Activated naive CD4-positive, alpha-beta T cell treated with anti-CD3 and anti-CD28 coated beads, Interleukin-2, amount 50 U/mL, for 72 hours (primary cell): Measurements from ENCODE around the gene CH25H. TPM values are rescaled to one million over a fixed set of nuclear protein-coding genes. Genes with fewer than 3 reads are reported as not detected.
"Not testable (repeated sequence)": the region's sequence is repeated elsewhere in the genome, so short reads cannot be mapped to it uniquely, and the experiment has no call there.

Experiments used
- ATAC-seq, 2 donors: fragments of 150-1000 bp; cut with Tn5 transposase; 2 replicates each; pipeline ENCODE4 v1.10.0; 2021; ENCODE audit warnings: mild to moderate bottlenecking in 2 of 2, moderate library complexity in 2 of 2
- DNase-seq, 2 donors: peaks; one replicate each; pipeline ENCODE4 v3.0.0; 2021 to 2022; ENCODE audit warnings: low spot score in 2 of 2
- H3K27ac Mint-ChIP-seq, 2 donors: one replicate each; pipeline ENCODE4 v1.8.0; 2022; ENCODE audit warnings: mild to moderate bottlenecking in 2 of 2, mixed read lengths in 2 of 2
- H3K36me3 Mint-ChIP-seq, 2 donors: one replicate each; pipeline ENCODE4 v1.8.0; 2022; ENCODE audit warnings: mixed read lengths in 2 of 2
- H3K9me3 Mint-ChIP-seq, 2 donors: one replicate each; pipeline ENCODE4 v1.8.0; 2022; ENCODE audit warnings: mixed read lengths in 2 of 2
- total RNA-seq, 2 donors: library from RNA; stranded (reverse); gene quantifications; one replicate each; pipeline ENCODE4 v1.2.3, GENCODE V29; 2022

Gene CH25H
- total RNA-seq, 2 donors from 2014 or later: 0.14 TPM; not detected in 1

GRCh38 chr10:89213191-89213808 lies 6.2 kb upstream of the CH25H start:
- Mint-ChIP-seq H3K36me3 (no peaks in the 10 kb centered on the region), H3K9me3 (no peaks in the 10 kb centered on the region), H3K27ac (no peak overlapping the region)
- DNase-seq (no peak), ATAC-seq (peak in 1 of 2 donors; percentile 46)

- H3K9me3 Mint-ChIP-seq: no peaks in the 10 kb centered on the region
- DNase-seq (no peak), ATAC-seq (no peak)
- peaks cover 0 to 6% of the 10 kb centered on the region in 2 donors for H3K36me3 Mint-ChIP-seq
- no peak overlapping the region for H3K27ac Mint-ChIP-seq
Measured at GRCh38 chr10:89210794-89211425, 3.8 kb upstream of the CH25H start.

GRCh38 chr10:89209718-89210117 lies 2.6 kb upstream of the CH25H start:
- H3K36me3 Mint-ChIP-seq: peaks cover 0 to 6% of the 10 kb centered on the region in 2 donors
- no peaks in the 10 kb centered on the region for H3K9me3 Mint-ChIP-seq
- H3K27ac Mint-ChIP-seq: no peak overlapping the region
- DNase-seq (no peak), ATAC-seq (no peak)

GRCh38 chr10:89207801-89208551 lies 859 bp upstream of the CH25H start:
- H3K36me3 Mint-ChIP-seq: peaks cover 0 to 6% of the 10 kb centered on the region in 2 donors
- ATAC-seq: peak; percentile 42 to 53
- DNase-seq: peak in 1 of 2 donors; percentile 15
- no peaks in the 10 kb centered on the region for H3K9me3 Mint-ChIP-seq
- H3K27ac Mint-ChIP-seq: no peak overlapping the region

GRCh38 chr10:89206402-89207180 lies 526 bp downstream of the CH25H start:
- Mint-ChIP-seq H3K27ac (no peak overlapping the region), H3K9me3 (no peaks in the 10 kb centered on the region), H3K36me3 (peaks cover 0 to 6% of the 10 kb centered on the region in 2 donors)
- DNase-seq: peak in 1 of 2 donors; percentile 22
- peak; percentile 63 to 64 for ATAC-seq

- no peak for DNase-seq
- no peaks in the 10 kb centered on the region for H3K9me3 Mint-ChIP-seq
- ATAC-seq: no peak
- H3K36me3 Mint-ChIP-seq: peaks cover 0 to 6% of the 10 kb centered on the region in 2 donors
- no peak overlapping the region for H3K27ac Mint-ChIP-seq
Measured at GRCh38 chr10:89204621-89205185, 2.4 kb downstream of the CH25H start.

GRCh38 chr10:89203237-89203636 lies 3.9 kb downstream of the CH25H start:
- Mint-ChIP-seq H3K9me3 (no peaks in the 10 kb centered on the region), H3K36me3 (peaks cover 0 to 6% of the 10 kb centered on the region in 2 donors), H3K27ac (no peak overlapping the region)
- no peak for ATAC-seq
- DNase-seq: no peak

- Mint-ChIP-seq H3K36me3 (peaks cover 0 to 6% of the 10 kb centered on the region in 2 donors), H3K27ac (no peak overlapping the region), H3K9me3 (no peaks in the 10 kb centered on the region)
- no peak for DNase-seq
- ATAC-seq: no peak
Measured at GRCh38 chr10:89202033-89202425, 5.1 kb downstream of the CH25H start.

GRCh38 chr10:89201345-89202032 lies 5.6 kb downstream of the CH25H start:
- Mint-ChIP-seq H3K36me3 (peaks cover 0 to 3% of the 10 kb centered on the region in 2 donors), H3K27ac (no peak overlapping the region), H3K9me3 (no peaks in the 10 kb centered on the region)
- DNase-seq (no peak), ATAC-seq (no peak)

- DNase-seq (no peak), ATAC-seq (no peak)
- H3K36me3 Mint-ChIP-seq: no peaks in the 10 kb centered on the region
- H3K9me3 Mint-ChIP-seq: no peaks in the 10 kb centered on the region
- no peak overlapping the region for H3K27ac Mint-ChIP-seq
Measured at GRCh38 chr10:89197473-89197872, 9.6 kb downstream of the CH25H start.

GRCh38 chr10:89191301-89191700 lies 15.8 kb downstream of the CH25H start:
- DNase-seq, H3K27ac Mint-ChIP-seq, ATAC-seq, H3K9me3 Mint-ChIP-seq, H3K36me3 Mint-ChIP-seq: not testable (repeated sequence)

GRCh38 chr10:89189211-89189734 lies 17.8 kb downstream of the CH25H start:
- no peaks in the 10 kb centered on the region for H3K36me3 Mint-ChIP-seq
- no peak overlapping the region for H3K27ac Mint-ChIP-seq
- H3K9me3 Mint-ChIP-seq: no peaks in the 10 kb centered on the region
- no peak for ATAC-seq
- DNase-seq: no peak

GRCh38 chr10:89185658-89186057 lies 21.5 kb downstream of the CH25H start:
- DNase-seq (no peak), ATAC-seq (no peak)
- H3K9me3 Mint-ChIP-seq: no peaks in the 10 kb centered on the region
- H3K36me3 Mint-ChIP-seq: no peaks in the 10 kb centered on the region
- no peak overlapping the region for H3K27ac Mint-ChIP-seq

GRCh38 chr10:89184638-89185037 lies 22.5 kb downstream of the CH25H start:
- DNase-seq: no peak
- H3K36me3 Mint-ChIP-seq: no peaks in the 10 kb centered on the region
- no peak for ATAC-seq
- no peaks in the 10 kb centered on the region for H3K9me3 Mint-ChIP-seq
- no peak overlapping the region for H3K27ac Mint-ChIP-seq

- ATAC-seq (no peak), DNase-seq (no peak)
- no peaks in the 10 kb centered on the region for H3K9me3 Mint-ChIP-seq
- H3K27ac Mint-ChIP-seq: no peak overlapping the region
- H3K36me3 Mint-ChIP-seq: no peaks in the 10 kb centered on the region
Measured at GRCh38 chr10:89183571-89183970, 23.5 kb downstream of the CH25H start.

- H3K27ac Mint-ChIP-seq: no peak overlapping the region
- H3K36me3 Mint-ChIP-seq: no peaks in the 10 kb centered on the region
- no peak for ATAC-seq
- no peak for DNase-seq
- no peaks in the 10 kb centered on the region for H3K9me3 Mint-ChIP-seq
Measured at GRCh38 chr10:89182894-89183293, 24.2 kb downstream of the CH25H start.
